ENCODE data around the gene SERPINA1. TPM values are rescaled to one million over a fixed set of nuclear protein-coding genes. Genes with fewer than 3 reads are reported as not detected.

Gene SERPINA1
- total RNA-seq, 1 donor from 2014 or later = 15.6 TPM

- no peak for DNase-seq (ENCODE audit: low spot score)
Observed at GRCh38 chr14:94383777-94384176, 4.6 kb downstream of the SERPINA1 start.

- DNase-seq (ENCODE audit: low spot score) = no peak
Observed at GRCh38 chr14:94382716-94383596, 5.4 kb downstream of the SERPINA1 start.

GRCh38 chr14:94382099-94382715, 6.2 kb downstream of the SERPINA1 start:
- no peak for DNase-seq (ENCODE audit: low spot score)

GRCh38 chr14:94381149-94382030, 7.0 kb downstream of the SERPINA1 start:
- no peak for DNase-seq (ENCODE audit: low spot score)

DNA sequence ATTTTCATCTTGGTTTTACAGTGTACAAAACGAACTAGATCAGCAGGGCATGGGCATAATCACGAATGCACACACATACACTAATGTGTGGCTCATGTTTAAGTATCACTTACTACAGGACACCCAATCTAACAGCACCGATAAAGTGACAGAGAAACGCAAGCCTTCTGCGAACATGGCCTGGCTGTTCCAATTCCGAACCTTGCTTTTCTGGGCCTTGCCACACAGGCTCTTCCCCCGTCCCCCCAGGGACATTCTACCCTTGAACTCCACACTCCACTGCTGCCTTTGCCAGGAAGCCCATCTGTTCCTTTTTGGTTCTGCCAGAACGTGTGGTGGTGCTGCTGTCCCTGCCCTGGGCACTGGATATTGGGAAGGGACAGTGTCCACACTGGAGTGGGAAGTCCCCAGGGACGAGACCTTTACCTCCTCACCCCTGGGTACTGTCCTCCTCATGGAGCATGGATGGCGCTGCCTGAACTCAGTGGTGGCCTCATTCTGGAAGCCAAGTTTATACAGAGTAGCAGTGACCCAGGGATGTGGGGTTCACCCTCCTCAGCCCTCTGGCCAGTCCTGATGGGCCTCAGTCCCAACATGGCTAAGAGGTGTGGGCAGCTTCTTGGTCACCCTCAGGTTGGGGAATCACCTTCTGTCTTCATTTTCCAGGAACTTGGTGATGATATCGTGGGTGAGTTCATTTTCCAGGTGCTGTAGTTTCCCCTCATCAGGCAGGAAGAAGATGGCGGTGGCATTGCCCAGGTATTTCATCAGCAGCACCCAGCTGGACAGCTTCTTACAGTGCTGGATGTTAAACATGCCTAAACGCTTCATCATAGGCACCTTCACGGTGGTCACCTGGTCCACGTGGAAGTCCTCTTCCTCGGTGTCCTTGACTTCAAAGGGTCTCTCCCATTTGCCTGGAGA, 7.9 kb downstream of the SERPINA1 start:
- no peak for DNase-seq (ENCODE audit: low spot score)

- no peak for DNase-seq (ENCODE audit: low spot score)
Observed at GRCh38 chr14:94379291-94380224, 8.8 kb downstream of the SERPINA1 start.

DNA sequence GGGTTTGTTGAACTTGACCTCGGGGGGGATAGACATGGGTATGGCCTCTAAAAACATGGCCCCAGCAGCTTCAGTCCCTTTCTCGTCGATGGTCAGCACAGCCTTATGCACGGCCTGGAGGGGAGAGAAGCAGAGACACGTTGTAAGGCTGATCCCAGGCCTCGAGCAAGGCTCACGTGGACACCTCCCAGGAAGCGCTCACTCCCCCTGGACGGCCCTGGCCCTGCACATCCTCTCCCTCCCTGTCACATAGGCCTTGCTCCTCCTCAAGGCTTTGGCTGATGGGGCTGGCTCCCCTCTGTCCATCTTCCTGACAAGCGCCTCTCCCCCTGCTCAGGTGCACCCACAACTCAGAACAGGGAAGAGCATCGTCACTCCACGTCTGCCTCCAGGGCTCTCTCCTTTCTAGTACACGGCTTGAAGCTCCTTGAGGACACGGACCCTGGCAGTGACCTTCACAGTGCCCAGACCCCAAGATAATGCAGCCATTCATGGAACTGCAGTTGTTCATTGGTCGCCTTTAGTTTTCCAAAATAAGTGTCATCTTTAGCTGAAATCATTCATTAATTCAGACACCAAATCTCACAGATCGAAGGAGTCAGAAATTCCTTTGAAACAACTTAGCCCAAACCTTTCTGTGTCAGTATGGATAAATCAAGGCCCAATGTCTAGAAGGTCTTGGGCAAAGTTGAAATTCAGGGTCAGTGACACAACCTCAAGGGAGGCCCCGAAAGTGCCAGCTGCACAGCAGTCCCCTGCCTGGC, 9.7 kb downstream of the SERPINA1 start:
- no peak for DNase-seq (ENCODE audit: low spot score)

GRCh38 chr14:94377866-94378470, 10.4 kb downstream of the SERPINA1 start:
- no peak for DNase-seq (ENCODE audit: low spot score)

DNA sequence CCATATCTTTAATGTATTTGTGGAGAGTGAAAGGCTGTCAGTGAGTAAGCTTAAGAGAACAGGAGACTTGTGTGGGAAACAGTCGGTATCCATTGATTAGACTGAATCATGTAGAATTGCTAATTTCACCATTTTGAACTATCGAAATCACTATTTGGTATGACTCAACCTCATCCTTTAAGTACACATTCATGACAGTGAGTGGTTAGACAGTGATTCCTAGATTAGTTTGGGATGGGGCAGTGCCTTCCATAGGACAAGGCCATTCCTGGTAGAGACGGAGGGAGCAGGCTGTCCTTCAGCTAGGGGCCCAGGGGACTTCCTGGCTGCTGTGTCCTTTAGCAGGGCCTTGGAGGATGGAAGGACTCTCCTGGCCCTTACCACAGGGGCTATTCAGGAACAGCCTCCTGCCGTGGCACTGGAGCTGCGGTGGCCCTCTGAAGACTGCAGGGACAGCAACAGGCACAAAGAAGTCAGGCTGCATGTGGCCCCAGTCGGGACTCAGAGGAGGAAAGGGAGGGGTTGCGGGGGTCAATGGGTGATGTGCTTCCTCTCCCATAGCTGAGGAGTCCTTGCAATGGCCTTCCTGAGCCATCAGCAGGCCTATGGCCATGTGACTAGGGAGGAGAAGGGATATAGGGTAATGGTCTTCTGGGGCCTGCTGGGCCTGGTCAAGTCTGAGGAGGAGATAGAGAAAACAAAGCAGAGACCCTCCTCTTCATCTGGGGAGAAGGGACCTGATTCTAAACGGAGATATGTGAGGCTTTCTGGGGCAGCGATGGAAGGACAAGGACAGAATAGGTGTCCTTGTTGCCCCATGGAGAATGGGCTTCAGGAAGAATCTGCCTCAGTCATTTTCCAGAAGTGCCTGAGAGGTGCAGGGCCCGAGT, 11.2 kb downstream of the SERPINA1 start:
- DNase-seq (ENCODE audit: low spot score) = no peak

GRCh38 chr14:94376108-94376975, 12.1 kb downstream of the SERPINA1 start:
- no peak for DNase-seq (ENCODE audit: low spot score)

DNA sequence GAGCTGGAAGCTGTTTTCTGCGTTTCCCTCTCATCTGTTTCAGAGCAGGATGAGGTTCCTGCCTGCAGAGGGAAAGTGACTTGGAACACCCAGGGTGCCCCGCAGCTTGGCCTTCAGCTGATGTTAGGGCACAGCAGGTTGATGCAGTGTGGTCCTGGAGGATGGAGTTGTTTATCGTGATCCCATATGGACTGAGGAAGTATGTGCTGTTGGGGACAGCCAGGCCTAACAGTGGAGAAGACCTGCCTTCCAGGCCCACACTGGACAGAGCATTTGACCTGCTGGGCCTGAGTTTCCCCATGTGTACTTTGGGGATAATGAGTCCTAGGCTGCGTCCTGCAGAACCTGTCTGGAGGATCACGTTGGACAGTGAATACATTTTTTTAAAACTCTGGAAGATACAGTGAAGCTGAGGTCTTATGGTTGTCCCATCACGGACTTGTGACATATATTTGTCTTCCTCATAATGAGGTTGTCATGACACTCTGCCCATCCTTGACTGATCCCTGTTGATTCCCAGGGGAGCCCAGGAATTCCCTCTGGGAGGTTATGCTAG, 12.8 kb downstream of the SERPINA1 start:
- DNase-seq (ENCODE audit: low spot score) = no peak

- DNase-seq (ENCODE audit: low spot score) = no peak
Observed at GRCh38 chr14:94374749-94375260, 13.6 kb downstream of the SERPINA1 start.

GRCh38 chr14:94374116-94374515, 14.3 kb downstream of the SERPINA1 start:
- DNase-seq (ENCODE audit: low spot score) = no peak

GRCh38 chr14:94373708-94374107, 14.7 kb downstream of the SERPINA1 start:
- DNase-seq (ENCODE audit: low spot score) = peak; percentile 26

- DNase-seq (ENCODE audit: low spot score) = no peak
Observed at GRCh38 chr14:94372021-94372605, 16.3 kb downstream of the SERPINA1 start.

GRCh38 chr14:94370524-94370910, 17.9 kb downstream of the SERPINA1 start:
- no peak for DNase-seq (ENCODE audit: low spot score)
